ENCODE measurements around the gene MRPL40.

MRPL40 gene

DNA sequence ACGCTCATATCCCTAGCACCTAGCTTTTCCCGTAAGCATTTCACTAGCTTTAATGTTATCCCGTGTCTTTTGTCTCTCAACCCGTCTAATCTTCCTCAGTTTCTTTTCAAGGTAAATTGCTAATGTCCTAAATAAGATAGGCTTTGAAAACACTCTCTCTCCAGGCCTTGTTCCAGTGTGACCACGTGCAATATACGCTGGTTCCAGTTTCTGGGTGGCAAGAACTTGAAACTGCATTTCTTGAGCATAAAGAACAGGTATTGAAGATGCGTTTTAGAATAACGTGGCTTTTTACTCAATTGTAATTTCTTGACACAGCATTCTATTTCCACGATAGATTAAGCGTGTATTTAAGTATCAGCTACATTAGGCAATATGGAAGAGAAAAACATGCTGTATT is 48.4 kb downstream of the MRPL40 start:
- no peak for DNase-seq (ENCODE audit: low read depth, low spot score)

DNA sequence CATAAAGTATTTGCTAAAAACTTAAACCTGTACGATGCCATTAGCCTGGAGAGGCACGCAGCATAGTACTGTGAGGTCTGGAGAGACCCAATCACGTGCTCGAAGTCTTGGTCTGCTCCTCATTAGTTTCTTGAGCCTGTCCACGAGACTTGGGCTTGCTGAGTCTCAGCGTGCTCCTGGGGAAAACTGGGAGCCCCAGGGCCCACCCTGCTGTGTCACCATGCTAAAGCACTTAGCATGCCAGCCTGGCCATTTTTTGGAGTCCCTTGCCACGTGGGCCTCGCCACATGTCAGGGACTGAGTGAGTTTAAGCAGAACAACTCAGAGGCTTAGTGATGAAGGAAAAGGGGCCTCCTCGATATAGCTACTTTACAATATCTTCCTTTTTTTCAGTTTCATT is 50.0 kb downstream of the MRPL40 start:
- DNase-seq (ENCODE audit: low read depth, low spot score): no peak

DNA sequence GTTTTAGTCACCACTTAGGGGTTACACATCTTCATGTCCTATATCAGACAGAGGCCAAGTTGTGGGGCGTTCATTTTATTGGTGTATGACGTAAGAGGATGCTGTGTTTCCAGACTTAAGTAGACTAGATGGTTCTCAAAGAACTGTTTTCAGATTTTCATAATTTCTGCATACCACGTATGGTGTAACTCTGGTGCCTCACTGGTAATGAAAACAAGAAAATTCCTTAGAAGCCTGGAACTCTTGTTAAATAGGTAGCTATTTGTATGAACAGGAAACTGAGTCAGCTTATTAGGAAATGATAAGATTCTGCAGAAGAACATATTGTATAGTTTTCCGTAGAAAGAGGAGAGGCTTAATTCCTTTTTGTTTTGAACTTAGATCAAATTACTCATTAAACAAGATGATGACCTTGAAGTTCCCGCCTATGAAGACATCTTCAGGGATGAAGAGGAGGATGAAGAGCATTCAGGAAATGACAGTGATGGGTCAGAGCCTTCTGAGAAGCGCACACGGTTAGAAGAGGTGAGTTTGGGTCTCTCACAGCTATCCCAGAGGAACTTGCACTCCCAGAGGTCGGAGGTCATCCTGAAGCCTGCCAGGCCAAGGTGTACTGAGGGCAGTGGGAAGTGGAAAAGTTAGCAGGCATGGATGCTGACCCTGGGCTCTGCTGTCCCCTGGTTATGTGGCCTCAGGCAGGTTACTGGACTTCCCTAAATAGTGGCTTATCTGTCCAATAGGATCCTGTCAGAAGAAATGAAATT is 51.3 kb downstream of the MRPL40 start:
- no peak for DNase-seq (ENCODE audit: low read depth, low spot score)
